Glutamatergic neuron (in vitro differentiated cells): ENCODE measurements around the gene FAM53B. TPM values are rescaled to one million over a fixed set of nuclear protein-coding genes. Genes with fewer than 3 reads are reported as not detected.

Experiments
- DNase-seq: peaks from one replicate; pipeline ENCODE4 v3.0.0; 2022
- H3K27ac Mint-ChIP-seq: one replicate; pipeline ENCODE4 v1.8.0; 2020; ENCODE audit warnings: mild to moderate bottlenecking, mixed read lengths, inconsistent platforms; ENCODE audit not compliant: unreplicated experiment
- H3K27me3 Mint-ChIP-seq: one replicate; pipeline ENCODE4 v1.8.0; 2020; ENCODE audit warnings: mild to moderate bottlenecking, moderate library complexity, mixed read lengths, inconsistent platforms; ENCODE audit not compliant: unreplicated experiment
- H3K36me3 Mint-ChIP-seq: one replicate; pipeline ENCODE4 v1.8.0; 2020; ENCODE audit warnings: mild to moderate bottlenecking, mixed read lengths, inconsistent platforms; ENCODE audit not compliant: unreplicated experiment
- H3K4me1 Mint-ChIP-seq: one replicate; pipeline ENCODE4 v1.8.0; 2020; ENCODE audit warnings: mild to moderate bottlenecking, low read depth, mixed read lengths, inconsistent platforms; ENCODE audit not compliant: unreplicated experiment
- H3K4me3 Mint-ChIP-seq: one replicate; pipeline ENCODE4 v1.8.0; 2020; ENCODE audit warnings: mild to moderate bottlenecking, mixed read lengths, inconsistent platforms; ENCODE audit not compliant: unreplicated experiment
- H3K9me3 Mint-ChIP-seq: one replicate; pipeline ENCODE4 v1.8.0; 2020; ENCODE audit warnings: mild to moderate bottlenecking, moderate library complexity, mixed read lengths, inconsistent platforms; ENCODE audit not compliant: unreplicated experiment
- total RNA-seq: library from RNA; stranded (reverse); fragmentation: NEBNext Ultra II Directional; extraction: Animal tissue kit (Norgen Biotek cat#: 25700); gene quantifications from one replicate; pipeline ENCODE4 v1.2.1, GENCODE V29; 2021; ENCODE audit not compliant: unreplicated experiment
- TF ChIP-seq, protein P1 (sequence below): fragments of 200-600 bp; sonication (generic); IDR thresholded peaks from one replicate; pipeline ENCODE4 v1.5.0; 2021; ENCODE audit not compliant: partially characterized antibody, unreplicated experiment

The FAM53B gene
- total RNA-seq, 1 donor from 2014 or later = 30.5 TPM

- peaks cover 6% of the 10 kb centered on the region for H3K9me3 Mint-ChIP-seq
- peak overlapping the region; percentile 99 for H3K27ac Mint-ChIP-seq
- TF ChIP-seq, protein P1, sequence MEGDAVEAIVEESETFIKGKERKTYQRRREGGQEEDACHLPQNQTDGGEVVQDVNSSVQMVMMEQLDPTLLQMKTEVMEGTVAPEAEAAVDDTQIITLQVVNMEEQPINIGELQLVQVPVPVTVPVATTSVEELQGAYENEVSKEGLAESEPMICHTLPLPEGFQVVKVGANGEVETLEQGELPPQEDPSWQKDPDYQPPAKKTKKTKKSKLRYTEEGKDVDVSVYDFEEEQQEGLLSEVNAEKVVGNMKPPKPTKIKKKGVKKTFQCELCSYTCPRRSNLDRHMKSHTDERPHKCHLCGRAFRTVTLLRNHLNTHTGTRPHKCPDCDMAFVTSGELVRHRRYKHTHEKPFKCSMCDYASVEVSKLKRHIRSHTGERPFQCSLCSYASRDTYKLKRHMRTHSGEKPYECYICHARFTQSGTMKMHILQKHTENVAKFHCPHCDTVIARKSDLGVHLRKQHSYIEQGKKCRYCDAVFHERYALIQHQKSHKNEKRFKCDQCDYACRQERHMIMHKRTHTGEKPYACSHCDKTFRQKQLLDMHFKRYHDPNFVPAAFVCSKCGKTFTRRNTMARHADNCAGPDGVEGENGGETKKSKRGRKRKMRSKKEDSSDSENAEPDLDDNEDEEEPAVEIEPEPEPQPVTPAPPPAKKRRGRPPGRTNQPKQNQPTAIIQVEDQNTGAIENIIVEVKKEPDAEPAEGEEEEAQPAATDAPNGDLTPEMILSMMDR = no peak
- DNase-seq = peak; percentile 50
- H3K4me1 Mint-ChIP-seq = peaks cover 46% of the 10 kb centered on the region
- peaks cover 15% of the 10 kb centered on the region for H3K27me3 Mint-ChIP-seq
- no peaks in the 10 kb centered on the region for H3K36me3 Mint-ChIP-seq
- peak overlapping the region; percentile 90 for H3K4me3 Mint-ChIP-seq
Observed at GRCh38 chr10:124741922-124742412, 2.2 kb downstream of the FAM53B start.

- TF ChIP-seq, protein P1 = peak; percentile 83
- H3K36me3 Mint-ChIP-seq = no peaks in the 10 kb centered on the region
- peak; percentile 84 for DNase-seq
- H3K4me3 Mint-ChIP-seq = peak overlapping the region; percentile 90
- peaks cover 6% of the 10 kb centered on the region for H3K9me3 Mint-ChIP-seq
- H3K27ac Mint-ChIP-seq = peak overlapping the region; percentile 99
- peaks cover 49% of the 10 kb centered on the region for H3K4me1 Mint-ChIP-seq
- peaks cover 15% of the 10 kb centered on the region for H3K27me3 Mint-ChIP-seq
Observed at GRCh38 chr10:124741281-124741921, 2.8 kb downstream of the FAM53B start.

- H3K27ac Mint-ChIP-seq = peak overlapping the region; percentile 60
- H3K36me3 Mint-ChIP-seq = no peaks in the 10 kb centered on the region
- H3K4me1 Mint-ChIP-seq = peaks cover 55% of the 10 kb centered on the region
- H3K4me3 Mint-ChIP-seq = peak overlapping the region; percentile 90
- peaks cover 15% of the 10 kb centered on the region for H3K27me3 Mint-ChIP-seq
- TF ChIP-seq, protein P1 = no peak
- H3K9me3 Mint-ChIP-seq = peaks cover 6% of the 10 kb centered on the region
- no peak for DNase-seq
Observed at GRCh38 chr10:124740369-124741280, 3.6 kb downstream of the FAM53B start.

DNA sequence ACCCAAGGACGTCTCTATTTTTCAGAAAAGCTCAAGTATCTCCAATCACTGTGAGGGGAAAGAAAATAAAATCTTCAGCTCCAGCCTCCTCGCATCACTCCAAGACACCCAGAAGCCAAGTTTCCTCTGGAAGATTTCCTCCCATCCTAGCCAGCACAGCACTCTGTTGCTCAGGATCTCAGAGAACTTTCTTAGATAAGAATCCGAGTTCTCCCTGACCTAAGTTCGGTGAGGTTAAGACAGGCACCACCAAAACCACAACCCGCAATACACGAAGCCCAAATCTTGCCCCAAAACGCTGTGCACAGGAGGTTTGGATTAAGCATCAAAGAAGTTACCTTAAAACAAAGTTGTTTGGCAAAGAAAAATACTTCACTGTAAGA lies 4.2 kb downstream of the FAM53B start:
- no peak for DNase-seq
- Mint-ChIP-seq H3K27ac (peak overlapping the region; percentile 1), H3K4me3 (peak overlapping the region; percentile 68), H3K36me3 (no peaks in the 10 kb centered on the region), H3K9me3 (peaks cover 6% of the 10 kb centered on the region), H3K4me1 (peaks cover 55% of the 10 kb centered on the region), H3K27me3 (peaks cover 15% of the 10 kb centered on the region)
- TF ChIP-seq, protein P1 = no peak
